Fibroblast of the aortic adventitia (primary cell): ENCODE measurements around the gene SARM1. TPM values are rescaled to one million over a fixed set of nuclear protein-coding genes. Genes with fewer than 3 reads are reported as not detected.
A peak's percentile ranks its signal among the peaks of the same experiment; 100 is the strongest.

Experiments
- DNase-seq: peaks from one replicate; pipeline ENCODE4 v3.0.0-alpha.2; 2010; ENCODE audit warnings: low read depth
- H3K4me3 ChIP-seq: 2 replicates; pipeline ENCODE4 v1.5.1; 2011; ENCODE audit warnings: low read depth, mild to moderate bottlenecking, control low read depth, low read length, moderate library complexity
- total RNA-seq: library from RNA; depleted of rRNA; stranded (reverse); fragments of >200 nt; gene quantifications from 2 replicates; pipeline ENCODE4 v1.2.3, GENCODE V29; 2012; ENCODE audit warnings: low replicate concordance
- TF ChIP-seq, protein P1 (sequence below): IDR thresholded peaks from 2 replicates; pipeline ENCODE4 v1.5.1; 2011; ENCODE audit warnings: mild to moderate bottlenecking, low read length, control low read depth, inconsistent platforms; ENCODE audit not compliant: insufficient read depth

SARM1 gene
- total RNA-seq, 1 donor, result 9.0 TPM

GRCh38 chr17:28412099-28412498 is 40.6 kb downstream of the SARM1 start:
- DNase-seq, result no peak
- no peak overlapping the region for H3K4me3 ChIP-seq
- TF ChIP-seq, protein P1, sequence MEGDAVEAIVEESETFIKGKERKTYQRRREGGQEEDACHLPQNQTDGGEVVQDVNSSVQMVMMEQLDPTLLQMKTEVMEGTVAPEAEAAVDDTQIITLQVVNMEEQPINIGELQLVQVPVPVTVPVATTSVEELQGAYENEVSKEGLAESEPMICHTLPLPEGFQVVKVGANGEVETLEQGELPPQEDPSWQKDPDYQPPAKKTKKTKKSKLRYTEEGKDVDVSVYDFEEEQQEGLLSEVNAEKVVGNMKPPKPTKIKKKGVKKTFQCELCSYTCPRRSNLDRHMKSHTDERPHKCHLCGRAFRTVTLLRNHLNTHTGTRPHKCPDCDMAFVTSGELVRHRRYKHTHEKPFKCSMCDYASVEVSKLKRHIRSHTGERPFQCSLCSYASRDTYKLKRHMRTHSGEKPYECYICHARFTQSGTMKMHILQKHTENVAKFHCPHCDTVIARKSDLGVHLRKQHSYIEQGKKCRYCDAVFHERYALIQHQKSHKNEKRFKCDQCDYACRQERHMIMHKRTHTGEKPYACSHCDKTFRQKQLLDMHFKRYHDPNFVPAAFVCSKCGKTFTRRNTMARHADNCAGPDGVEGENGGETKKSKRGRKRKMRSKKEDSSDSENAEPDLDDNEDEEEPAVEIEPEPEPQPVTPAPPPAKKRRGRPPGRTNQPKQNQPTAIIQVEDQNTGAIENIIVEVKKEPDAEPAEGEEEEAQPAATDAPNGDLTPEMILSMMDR, result no peak

- H3K4me3 ChIP-seq, result no peak overlapping the region
- no peak for DNase-seq
- TF ChIP-seq, protein P1, result no peak
These were observed 42.3 kb downstream of the SARM1 start for GRCh38 chr17:28413804-28414203.

- H3K4me3 ChIP-seq, result no peak overlapping the region
- TF ChIP-seq, protein P1, result no peak
- no peak for DNase-seq
These were observed 44.4 kb downstream of the SARM1 start for GRCh38 chr17:28415886-28416285.

DNA sequence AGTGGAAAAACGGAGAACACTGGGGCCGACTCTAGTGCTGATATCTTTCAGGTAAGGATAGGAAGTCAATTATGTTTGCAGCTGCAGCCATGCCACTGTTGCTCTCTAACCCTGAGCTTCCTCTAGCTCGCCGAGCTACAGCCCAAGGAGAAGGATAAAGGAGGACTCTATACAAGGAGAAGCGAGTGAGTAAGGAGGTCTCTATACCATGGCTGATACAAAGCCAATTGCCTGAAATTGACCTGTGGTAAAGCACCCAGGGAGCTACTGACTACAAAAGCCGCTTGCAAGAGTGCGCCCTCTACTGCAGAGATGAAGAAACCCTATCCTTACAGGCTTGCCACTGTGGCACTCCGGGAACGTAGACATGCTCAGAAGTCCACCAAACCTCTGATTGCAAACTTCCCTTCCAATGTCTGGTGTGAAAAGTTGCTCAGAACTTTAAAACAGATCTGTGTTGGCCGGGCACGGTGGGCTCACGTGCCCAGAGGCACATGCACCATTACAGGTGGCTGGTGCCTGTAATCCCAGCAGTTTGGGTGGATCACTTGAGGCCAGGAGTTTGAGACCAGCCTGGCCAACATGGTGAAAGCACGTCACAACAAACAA is 45.3 kb downstream of the SARM1 start:
- H3K4me3 ChIP-seq, result no peak overlapping the region
- TF ChIP-seq, protein P1, result peak; percentile 81
- peak; percentile 65 for DNase-seq

GRCh38 chr17:28421787-28422305 is 50.4 kb downstream of the SARM1 start:
- TF ChIP-seq, protein P1, result no peak
- no peak for DNase-seq
- H3K4me3 ChIP-seq, result no peak overlapping the region

- no peak overlapping the region for H3K4me3 ChIP-seq
- DNase-seq, result no peak
- TF ChIP-seq, protein P1, result no peak
These were observed 53.7 kb downstream of the SARM1 start for GRCh38 chr17:28425206-28425605.

DNA sequence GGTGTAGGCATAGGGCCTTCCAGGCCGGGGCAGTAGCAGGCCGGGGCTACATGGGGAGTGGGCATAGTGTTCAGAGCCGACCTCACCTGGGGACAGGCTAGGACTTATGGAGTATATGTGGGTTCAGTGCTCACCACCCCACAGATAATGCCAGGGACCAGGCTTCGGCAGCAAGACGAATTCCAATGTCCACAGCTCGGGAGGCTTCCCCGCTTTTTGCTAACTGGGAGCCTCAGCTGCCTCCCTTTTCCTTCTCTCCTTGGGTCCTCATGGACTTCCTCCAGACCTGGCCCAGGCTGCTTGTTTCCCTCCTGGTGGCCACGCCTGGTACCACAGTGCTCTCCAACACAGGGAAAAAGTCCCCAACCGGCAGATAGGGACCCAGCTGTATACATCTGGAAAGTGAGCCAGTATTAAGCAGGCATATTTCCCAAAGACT is 54.6 kb downstream of the SARM1 start:
- H3K4me3 ChIP-seq, result no peak overlapping the region
- no peak for DNase-seq
- TF ChIP-seq, protein P1, result peak; percentile 51
